ENCODE data around the gene PGAM1.

The PGAM1 gene

GRCh38 chr10:97445357-97445721 is 19.3 kb downstream of the PGAM1 start:
- Histone ChIP-seq H3K9me3 (no peaks in the 10 kb centered on the region), H3K27me3 (no peaks in the 10 kb centered on the region), H3K4me1 (peaks cover 0 to 34% (median 23%) of the 10 kb centered on the region in 4 donors), H3K36me3 (peaks cover 12 to 25% (median 13%) of the 10 kb centered on the region in 3 donors), H3K27ac (peak overlapping the region; percentile 74 to 78), H3K4me3 (peak overlapping the region; percentile 74 to 76)
- no peak for DNase-seq
- intact Hi-C loops (cut with DNase I; ENCODE audit: low total_unique reads), result no loop called here
- TF ChIP-seq CTCF (IDR thresholded peaks at IDR 0.05), result no peak

- no peaks in the 10 kb centered on the region for H3K27me3 ChIP-seq
- peak within 1 kb of the TSS; percentile 74 to 78 for H3K27ac ChIP-seq
- H3K9me3 ChIP-seq, result no peaks in the 10 kb centered on the region
- no peak for TF ChIP-seq CTCF (IDR thresholded peaks at IDR 0.05)
- H3K36me3 ChIP-seq, result peaks cover 6 to 19% (median 6%) of the 10 kb centered on the region in 3 donors
- H3K4me1 ChIP-seq, result peaks cover 0 to 41% (median 26%) of the 10 kb centered on the region in 4 donors
- peak within 1 kb of the TSS; percentile 74 to 76 for H3K4me3 ChIP-seq
- intact Hi-C loops (cut with DNase I; ENCODE audit: low total_unique reads), result no loop called here
- DNase-seq, result peak; percentile 93 to 95
These were observed 20.0 kb downstream of the PGAM1 start, which contains the start of the genes EXOSC1 and ZDHHC16 for GRCh38 chr10:97445722-97446639. Gene EXOSC1, minus strand, starts transcription at chr10:97446006. Its CDS starts 21 bp downstream, at chr10:97445985. Gene ZDHHC16, plus strand, starts transcription at chr10:97446175. Its CDS starts 5,501 bp downstream, at chr10:97451676.

GRCh38 chr10:97450828-97451227 is 24.8 kb downstream of the PGAM1 start:
- H3K4me1 ChIP-seq, result peaks cover 0 to 46% (median 30%) of the 10 kb centered on the region in 4 donors

GRCh38 chr10:97451605-97452004 is 25.6 kb downstream of the PGAM1 start:
- TF ChIP-seq CTCF (IDR thresholded peaks at IDR 0.05), result no peak

More at GRCh38 chr10:97450828-97451227, 24.8 kb downstream of the PGAM1 start:
- H3K27ac ChIP-seq, result no peak overlapping the region
- H3K9me3 ChIP-seq, result no peaks in the 10 kb centered on the region
- no peak for TF ChIP-seq CTCF (IDR thresholded peaks at IDR 0.05)
- intact Hi-C loops (cut with DNase I; ENCODE audit: low total_unique reads), result no loop called here
- H3K27me3 ChIP-seq, result no peaks in the 10 kb centered on the region
- no peak overlapping the region for H3K4me3 ChIP-seq
- H3K36me3 ChIP-seq, result peaks cover 0 to 36% (median 13%) of the 10 kb centered on the region in 3 donors
- DNase-seq, result no peak

GRCh38 chr10:97452352-97452751 is 26.4 kb downstream of the PGAM1 start:
- Histone ChIP-seq H3K27ac (no peak overlapping the region), H3K9me3 (no peaks in the 10 kb centered on the region), H3K27me3 (no peaks in the 10 kb centered on the region), H3K36me3 (peaks cover 13 to 52% (median 28%) of the 10 kb centered on the region in 3 donors), H3K4me3 (no peak overlapping the region), H3K4me1 (peaks cover 0 to 37% (median 22%) of the 10 kb centered on the region in 4 donors)
- DNase-seq, result no peak
- intact Hi-C loops (cut with DNase I; ENCODE audit: low total_unique reads), result no loop called here
- TF ChIP-seq CTCF (IDR thresholded peaks at IDR 0.05), result no peak

More at GRCh38 chr10:97451605-97452004, 25.6 kb downstream of the PGAM1 start:
- intact Hi-C loops (cut with DNase I; ENCODE audit: low total_unique reads), result no loop called here
- peaks cover 7 to 44% (median 21%) of the 10 kb centered on the region in 3 donors for H3K36me3 ChIP-seq
- no peaks in the 10 kb centered on the region for H3K9me3 ChIP-seq
- no peak for DNase-seq
- peaks cover 0 to 44% (median 29%) of the 10 kb centered on the region in 4 donors for H3K4me1 ChIP-seq
- H3K4me3 ChIP-seq, result no peak overlapping the region
- no peak overlapping the region for H3K27ac ChIP-seq
- no peaks in the 10 kb centered on the region for H3K27me3 ChIP-seq

All from tibial artery (tissue), 4 donors.